Measurements from ENCODE around the gene MS4A6A.

Gene MS4A6A

DNA sequence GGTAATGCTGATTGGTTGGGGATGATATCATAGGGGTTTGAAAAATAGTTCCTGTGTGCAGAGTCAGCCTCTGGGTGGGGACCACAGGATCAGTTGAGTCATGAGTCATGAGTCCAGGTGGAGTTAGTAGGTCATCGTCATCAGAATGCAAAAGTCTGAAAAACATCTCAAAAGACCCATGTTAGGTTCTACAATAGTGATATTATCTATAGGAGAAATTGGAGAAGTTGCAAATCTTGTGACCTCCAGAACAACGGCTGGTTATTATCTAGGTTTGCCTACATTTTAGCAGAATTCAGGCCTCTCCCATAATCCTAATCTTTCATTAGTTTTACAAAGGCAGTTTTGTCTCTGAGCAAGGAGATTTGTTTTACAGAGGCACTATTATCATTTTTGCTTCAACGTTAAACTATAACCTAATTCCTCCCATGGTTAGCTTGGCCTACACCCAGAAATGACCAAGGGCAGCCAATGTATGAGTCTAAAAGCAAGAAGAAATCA is 55.5 kb downstream of the MS4A6A start:
- DNase-seq, result no peak

DNA sequence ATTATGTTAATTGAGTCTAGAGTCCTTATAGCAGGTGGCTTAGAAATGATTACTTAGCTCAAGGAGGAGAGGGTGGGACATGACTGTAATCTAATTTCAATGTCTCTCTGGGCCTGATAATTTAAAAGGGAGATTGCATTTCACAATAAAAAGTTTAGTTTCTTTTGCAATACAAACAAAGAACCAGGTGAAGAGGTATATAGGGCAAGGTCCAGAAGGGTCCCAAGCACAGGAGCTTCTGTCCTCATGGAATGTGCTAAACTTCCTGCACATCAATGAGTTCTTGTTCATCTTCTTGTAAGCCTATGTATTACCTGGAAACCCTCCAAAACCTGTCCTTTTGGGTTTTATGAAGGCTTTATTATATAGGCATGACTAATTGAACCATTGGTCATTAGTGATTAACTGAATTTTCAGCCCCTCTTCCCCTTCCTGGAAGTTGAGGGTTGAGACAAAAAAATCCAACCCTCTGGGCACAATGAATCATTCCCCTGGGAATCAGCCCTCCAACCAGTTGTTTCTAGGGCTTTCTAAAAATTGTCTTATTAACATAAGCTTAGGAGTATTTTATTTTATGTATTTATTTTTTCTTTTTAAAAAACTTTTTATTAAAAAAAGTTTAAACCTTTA is 56.8 kb downstream of the MS4A6A start:
- no peak for DNase-seq

DNA sequence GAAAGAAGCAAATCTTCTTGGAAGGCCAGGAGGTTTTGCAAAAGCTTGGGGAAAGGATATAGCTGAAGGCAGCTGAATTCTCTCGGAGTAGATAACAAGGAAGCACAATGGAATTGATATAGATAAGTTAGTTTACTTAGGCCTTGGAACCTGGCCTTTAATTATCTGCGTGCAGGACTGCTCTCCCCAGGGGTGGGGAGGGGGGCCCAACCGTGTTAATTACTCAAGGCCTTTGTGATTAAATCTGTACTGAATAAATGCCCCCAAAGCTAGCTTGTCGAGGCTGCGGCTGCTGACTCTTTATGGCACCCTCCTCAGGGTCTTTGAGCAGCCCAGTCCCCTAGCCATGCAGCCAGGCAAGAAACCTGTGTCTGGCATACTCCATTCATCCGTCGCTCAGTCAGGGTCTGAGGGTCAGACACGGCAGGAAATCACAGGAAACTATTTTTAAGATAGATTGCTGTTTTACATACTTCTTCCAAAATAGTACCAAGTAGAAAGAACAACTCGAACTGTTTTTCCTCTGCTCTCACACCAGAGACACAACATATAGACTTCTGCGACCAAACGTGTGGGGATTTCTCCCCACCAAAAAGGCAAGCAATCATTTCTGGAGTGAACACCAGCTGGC is 58.0 kb downstream of the MS4A6A start:
- no peak for DNase-seq

Data from activated naive CD4-positive, alpha-beta T cell treated with Interleukin-2 at 50 U/mL for 16 hours (primary cell).